Keratinocyte (primary cell): ENCODE measurements around the gene RFX7.

Experiments used
- EZH2 ChIP-seq: IDR thresholded peaks from one replicate; pipeline ENCODE4 v1.6.1; 2012; ENCODE audit warnings: inconsistent platforms, mild to moderate bottlenecking, low read length, moderate library complexity
- TF ChIP-seq, protein P1 (sequence below), 3 experiments: IDR thresholded peaks in 1 of 3; conservative IDR thresholded peaks in 1 of 3; optimal IDR thresholded peaks in 1 of 3; 2 replicates in 2 of 3; 3 replicates in 1 of 3; pipeline versions ENCODE3 to v1.5.1; 2011; ENCODE audit warnings: low read length in 3 of 3, mild to moderate bottlenecking in 3 of 3, moderate library complexity in 2 of 3, control low read depth in 1 of 3, inconsistent platforms in 1 of 3; ENCODE audit not compliant: insufficient read depth in 2 of 3; ENCODE audit errors: extremely low read depth in 1 of 3

- TF ChIP-seq, protein P1, sequence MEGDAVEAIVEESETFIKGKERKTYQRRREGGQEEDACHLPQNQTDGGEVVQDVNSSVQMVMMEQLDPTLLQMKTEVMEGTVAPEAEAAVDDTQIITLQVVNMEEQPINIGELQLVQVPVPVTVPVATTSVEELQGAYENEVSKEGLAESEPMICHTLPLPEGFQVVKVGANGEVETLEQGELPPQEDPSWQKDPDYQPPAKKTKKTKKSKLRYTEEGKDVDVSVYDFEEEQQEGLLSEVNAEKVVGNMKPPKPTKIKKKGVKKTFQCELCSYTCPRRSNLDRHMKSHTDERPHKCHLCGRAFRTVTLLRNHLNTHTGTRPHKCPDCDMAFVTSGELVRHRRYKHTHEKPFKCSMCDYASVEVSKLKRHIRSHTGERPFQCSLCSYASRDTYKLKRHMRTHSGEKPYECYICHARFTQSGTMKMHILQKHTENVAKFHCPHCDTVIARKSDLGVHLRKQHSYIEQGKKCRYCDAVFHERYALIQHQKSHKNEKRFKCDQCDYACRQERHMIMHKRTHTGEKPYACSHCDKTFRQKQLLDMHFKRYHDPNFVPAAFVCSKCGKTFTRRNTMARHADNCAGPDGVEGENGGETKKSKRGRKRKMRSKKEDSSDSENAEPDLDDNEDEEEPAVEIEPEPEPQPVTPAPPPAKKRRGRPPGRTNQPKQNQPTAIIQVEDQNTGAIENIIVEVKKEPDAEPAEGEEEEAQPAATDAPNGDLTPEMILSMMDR (optimal IDR thresholded peaks at IDR 0.05 in 1 of 3, IDR thresholded peaks at IDR 0.05 in 1 of 3, conservative IDR thresholded peaks at IDR 0.05 in 1 of 3; ENCODE audit: extremely low read depth in 1 of 3, insufficient read depth in 2 of 3, low read length in 3 of 3) = no peak
- TF ChIP-seq EZH2 = no peak
Observed at GRCh38 chr15:56273724-56274123, 30.0 kb upstream of the RFX7 start.
